Measurements from ENCODE around the gene GNAT3. TPM values are rescaled to one million over a fixed set of nuclear protein-coding genes. Genes with fewer than 3 reads are reported as not detected.

GNAT3 gene
- total RNA-seq, 1 donor from 2014 or later = not detected

- Mint-ChIP-seq H3K4me3 (no peak overlapping the region), H3K27ac (ENCODE audit: unreplicated experiment) (no peak overlapping the region), H3K4me1 (no peaks in the 10 kb centered on the region), H3K36me3 (ENCODE audit: low read depth) (no peaks in the 10 kb centered on the region), H3K9me3 (peaks cover 2% of the 10 kb centered on the region), H3K27me3 (ENCODE audit: low read depth) (no peaks in the 10 kb centered on the region)
- TF ChIP-seq CTCF (conservative IDR thresholded peaks at IDR 0.05) = no peak
- DNase-seq (ENCODE audit: low read depth, low spot score) = no peak
These were observed 67.1 kb downstream of the GNAT3 start for GRCh38 chr7:80444811-80445210.

- H3K36me3 Mint-ChIP-seq (ENCODE audit: low read depth) = no peaks in the 10 kb centered on the region
- H3K4me1 Mint-ChIP-seq = no peaks in the 10 kb centered on the region
- H3K4me3 Mint-ChIP-seq = no peak overlapping the region
- peaks cover 2% of the 10 kb centered on the region for H3K9me3 Mint-ChIP-seq
- H3K27me3 Mint-ChIP-seq (ENCODE audit: low read depth) = no peaks in the 10 kb centered on the region
- no peak overlapping the region for H3K27ac Mint-ChIP-seq (ENCODE audit: unreplicated experiment)
- no peak for DNase-seq (ENCODE audit: low read depth, low spot score)
- no peak for TF ChIP-seq CTCF (conservative IDR thresholded peaks at IDR 0.05)
These were observed 68.5 kb downstream of the GNAT3 start for GRCh38 chr7:80443325-80443724.

GRCh38 chr7:80440883-80441282 is 71.0 kb downstream of the GNAT3 start:
- no peak for DNase-seq (ENCODE audit: low read depth, low spot score)
- Mint-ChIP-seq H3K36me3 (ENCODE audit: low read depth) (no peaks in the 10 kb centered on the region), H3K9me3 (peaks cover 5% of the 10 kb centered on the region)

GRCh38 chr7:80439894-80440821 is 71.7 kb downstream of the GNAT3 start:
- Mint-ChIP-seq H3K27ac (ENCODE audit: unreplicated experiment) (no peak overlapping the region), H3K4me1 (no peaks in the 10 kb centered on the region), H3K4me3 (no peak overlapping the region), H3K27me3 (ENCODE audit: low read depth) (no peaks in the 10 kb centered on the region), H3K36me3 (ENCODE audit: low read depth) (no peaks in the 10 kb centered on the region), H3K9me3 (peaks cover 5% of the 10 kb centered on the region)
- no peak for TF ChIP-seq CTCF (conservative IDR thresholded peaks at IDR 0.05)
- DNase-seq (ENCODE audit: low read depth, low spot score) = no peak

More at GRCh38 chr7:80440883-80441282, 71.0 kb downstream of the GNAT3 start:
- Mint-ChIP-seq H3K4me3 (no peak overlapping the region), H3K27me3 (ENCODE audit: low read depth) (no peaks in the 10 kb centered on the region), H3K4me1 (no peaks in the 10 kb centered on the region), H3K27ac (ENCODE audit: unreplicated experiment) (no peak overlapping the region)
- no peak for TF ChIP-seq CTCF (conservative IDR thresholded peaks at IDR 0.05)

- no peak for DNase-seq (ENCODE audit: low read depth, low spot score)
- TF ChIP-seq CTCF (conservative IDR thresholded peaks at IDR 0.05) = no peak
- Mint-ChIP-seq H3K9me3 (peaks cover 3% of the 10 kb centered on the region), H3K27me3 (ENCODE audit: low read depth) (no peaks in the 10 kb centered on the region), H3K4me3 (no peak overlapping the region), H3K36me3 (ENCODE audit: low read depth) (no peaks in the 10 kb centered on the region), H3K4me1 (no peaks in the 10 kb centered on the region), H3K27ac (ENCODE audit: unreplicated experiment) (no peak overlapping the region)
These were observed 76.3 kb downstream of the GNAT3 start for GRCh38 chr7:80435521-80435920.
